Measurements from ENCODE around the gene TTC13. TPM values are rescaled to one million over a fixed set of nuclear protein-coding genes. Genes with fewer than 3 reads are reported as not detected.

Gene TTC13
- total RNA-seq, 1 experiment from 2014 or later, result 12.3 TPM

DNA sequence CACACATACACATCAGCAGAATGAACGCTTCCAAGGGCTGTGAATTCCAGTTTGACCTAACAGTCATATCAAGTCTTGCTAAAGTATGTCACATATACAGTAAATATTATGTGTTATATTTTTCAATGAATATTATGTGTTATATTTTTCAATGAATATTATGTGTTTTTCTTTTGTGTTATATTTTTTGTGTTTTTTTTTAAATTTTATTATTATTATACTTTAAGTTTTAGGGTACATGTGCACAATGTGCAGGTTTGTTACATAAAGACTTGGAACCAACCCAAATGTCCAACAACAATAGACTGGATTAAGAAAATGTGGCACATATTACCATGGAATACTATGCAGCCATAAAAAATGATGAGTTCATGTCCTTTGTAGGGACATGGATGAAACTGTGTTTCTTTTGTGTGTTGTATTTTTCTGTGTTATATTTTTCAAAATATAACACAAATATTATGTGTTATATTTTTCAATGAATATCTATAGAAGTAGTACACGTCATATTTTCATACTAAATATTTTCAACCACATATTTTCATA lies 35.5 kb downstream of the TTC13 start:
- H4K20me1 ChIP-seq (ENCODE audit: insufficient read depth), result no peaks in the 10 kb centered on the region
- 0 out of 4 replicates have a peak, but pooled peaks cover 0 to 3% of the 10 kb centered on the region in 2 experiments for H3K4me1 ChIP-seq (ENCODE audit: control insufficient read depth in 1 of 2, insufficient read depth in 2 of 2, low read length in 2 of 2)
- no peak overlapping the region for H3K9ac ChIP-seq (ENCODE audit: low read length)
- no peaks in the 10 kb centered on the region for H3K9me2 ChIP-seq (ENCODE audit: insufficient read depth)
- no peak overlapping the region for H2AFZ ChIP-seq (ENCODE audit: low read depth, low read length, poor library complexity, severe bottlenecking)
- H3K4me2 ChIP-seq (ENCODE audit: low read length), result no peak overlapping the region
- TF ChIP-seq, protein P1, sequence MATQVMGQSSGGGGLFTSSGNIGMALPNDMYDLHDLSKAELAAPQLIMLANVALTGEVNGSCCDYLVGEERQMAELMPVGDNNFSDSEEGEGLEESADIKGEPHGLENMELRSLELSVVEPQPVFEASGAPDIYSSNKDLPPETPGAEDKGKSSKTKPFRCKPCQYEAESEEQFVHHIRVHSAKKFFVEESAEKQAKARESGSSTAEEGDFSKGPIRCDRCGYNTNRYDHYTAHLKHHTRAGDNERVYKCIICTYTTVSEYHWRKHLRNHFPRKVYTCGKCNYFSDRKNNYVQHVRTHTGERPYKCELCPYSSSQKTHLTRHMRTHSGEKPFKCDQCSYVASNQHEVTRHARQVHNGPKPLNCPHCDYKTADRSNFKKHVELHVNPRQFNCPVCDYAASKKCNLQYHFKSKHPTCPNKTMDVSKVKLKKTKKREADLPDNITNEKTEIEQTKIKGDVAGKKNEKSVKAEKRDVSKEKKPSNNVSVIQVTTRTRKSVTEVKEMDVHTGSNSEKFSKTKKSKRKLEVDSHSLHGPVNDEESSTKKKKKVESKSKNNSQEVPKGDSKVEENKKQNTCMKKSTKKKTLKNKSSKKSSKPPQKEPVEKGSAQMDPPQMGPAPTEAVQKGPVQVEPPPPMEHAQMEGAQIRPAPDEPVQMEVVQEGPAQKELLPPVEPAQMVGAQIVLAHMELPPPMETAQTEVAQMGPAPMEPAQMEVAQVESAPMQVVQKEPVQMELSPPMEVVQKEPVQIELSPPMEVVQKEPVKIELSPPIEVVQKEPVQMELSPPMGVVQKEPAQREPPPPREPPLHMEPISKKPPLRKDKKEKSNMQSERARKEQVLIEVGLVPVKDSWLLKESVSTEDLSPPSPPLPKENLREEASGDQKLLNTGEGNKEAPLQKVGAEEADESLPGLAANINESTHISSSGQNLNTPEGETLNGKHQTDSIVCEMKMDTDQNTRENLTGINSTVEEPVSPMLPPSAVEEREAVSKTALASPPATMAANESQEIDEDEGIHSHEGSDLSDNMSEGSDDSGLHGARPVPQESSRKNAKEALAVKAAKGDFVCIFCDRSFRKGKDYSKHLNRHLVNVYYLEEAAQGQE (IDR thresholded peaks at IDR 0.05; ENCODE audit: low read depth), result no peak
- TF ChIP-seq FOSL1 (IDR thresholded peaks at IDR 0.05; ENCODE audit: low read depth) (no peak), EZH2 (IDR thresholded peaks at IDR 0.05) (no peak), ZFX (IDR thresholded peaks at IDR 0.05) (no peak), TCF7L2 (IDR thresholded peaks at IDR 0.05; ENCODE audit: borderline replicate concordance, extremely low read depth, insufficient read depth, insufficient read length) (no peak), SIN3A (IDR thresholded peaks at IDR 0.05; ENCODE audit: low read depth) (no peak)
- no peak overlapping the region for H3K27ac ChIP-seq (ENCODE audit: low read depth, low read length)
- no peaks in the 10 kb centered on the region for H3K9me3 ChIP-seq (ENCODE audit: control insufficient read depth in 1 of 2, insufficient read depth in 1 of 2, low read depth in 1 of 2, low read length in 2 of 2)
- intact Hi-C loops (cut with micrococcal nuclease), result loop anchor here (5.0 kb wide), 1 partner anchor 1104 kb away; no protein-coding TSS in a partner anchor
- POLR2A ChIA-PET, result no interaction called here
- no peak overlapping the region for H3K4me3 ChIP-seq (replicated peaks in 1 of 2; ENCODE audit: low read depth in 1 of 2, low read length in 2 of 2)
- no TSS peak for BruUV-seq (replicated peaks)
- H3K36me3 ChIP-seq (ENCODE audit: control insufficient read depth in 1 of 2, insufficient read depth in 2 of 2, low read length in 2 of 2), result no peaks in the 10 kb centered on the region
- CTCF ChIA-PET, result no interaction called here
- no peak for DNase-seq (ENCODE audit: low read depth, low spot score)
- H3K79me2 ChIP-seq (ENCODE audit: insufficient read depth, low read length), result no peaks in the 10 kb centered on the region
- RAD21 ChIA-PET (ENCODE audit: low non-redundant PET in 1 of 2, low total read pairs in 2 of 2, uncharacterized antibody in 2 of 2, unreplicated experiment in 2 of 2), result no interaction called here
- H3K27me3 ChIP-seq (ENCODE audit: insufficient read depth, low read length), result no peaks in the 10 kb centered on the region
- ATAC-seq, result no peak
